Central memory CD8-positive, alpha-beta T cell (primary cell): Measurements from ENCODE around the gene PARM1.
A peak's percentile ranks its signal among the peaks of the same experiment; 100 is the strongest.

Source experiments
- ATAC-seq: fragments of 150-1000 bp; cut with Tn5 transposase; replicated peaks from 2 replicates; pipeline ENCODE4 v1.10.0; 2022; ENCODE audit warnings: mild to moderate bottlenecking, moderate FRiP score, moderate number of reproducible peaks; ENCODE audit not compliant: poor library complexity, severe bottlenecking; ENCODE audit errors: extremely low read depth
- DNase-seq, 2 donors: peaks; one replicate each; pipeline ENCODE4 v3.0.0; 2021; ENCODE audit warnings: low spot score in 2 of 2
- H3K27ac Mint-ChIP-seq: one replicate; pipeline ENCODE4 v1.8.0; 2022; ENCODE audit warnings: low read depth, mild to moderate bottlenecking, moderate library complexity, mixed read lengths
- H3K27me3 Mint-ChIP-seq: one replicate; pipeline ENCODE4 v1.8.0; 2022; ENCODE audit warnings: mixed read lengths
- H3K36me3 Mint-ChIP-seq: one replicate; pipeline ENCODE4 v1.8.0; 2022; ENCODE audit warnings: mild to moderate bottlenecking, moderate library complexity, mixed read lengths; ENCODE audit not compliant: insufficient read depth
- H3K4me1 Mint-ChIP-seq: one replicate; pipeline ENCODE4 v1.8.0; 2022; ENCODE audit warnings: mixed read lengths
- H3K4me3 Mint-ChIP-seq: one replicate; pipeline ENCODE4 v1.8.0; 2022; ENCODE audit warnings: mild to moderate bottlenecking, moderate library complexity, mixed read lengths
- H3K9me3 Mint-ChIP-seq: one replicate; pipeline ENCODE4 v1.8.0; 2022; ENCODE audit warnings: mixed read lengths

The PARM1 gene

GRCh38 chr4:74932832-74933561 lies at the start of gene PARM1:
Gene PARM1, plus strand, starts transcription at chr4:74933116. Its CDS starts 212 bp downstream, at chr4:74933328.
- ATAC-seq, result no peak
- H3K36me3 Mint-ChIP-seq, result no peaks in the 10 kb centered on the region
- no peaks in the 10 kb centered on the region for H3K4me1 Mint-ChIP-seq
- peaks cover 62% of the 10 kb centered on the region for H3K27me3 Mint-ChIP-seq
- no peaks in the 10 kb centered on the region for H3K9me3 Mint-ChIP-seq
- peak within 1 kb of the TSS; percentile 20 for H3K4me3 Mint-ChIP-seq
- H3K27ac Mint-ChIP-seq, result no peak within 1 kb of the TSS
- DNase-seq, result no peak

- Mint-ChIP-seq H3K9me3 (peaks cover 9% of the 10 kb centered on the region), H3K4me3 (no peak overlapping the region), H3K27ac (no peak overlapping the region), H3K4me1 (no peaks in the 10 kb centered on the region), H3K36me3 (no peaks in the 10 kb centered on the region), H3K27me3 (peaks cover 13% of the 10 kb centered on the region)
- ATAC-seq, result no peak
- DNase-seq, result no peak
These were observed 48.6 kb upstream of the PARM1 start for GRCh38 chr4:74884266-74884665.

- no peak for ATAC-seq
- DNase-seq, result no peak
These were observed 46.4 kb upstream of the PARM1 start for GRCh38 chr4:74886484-74886883.

GRCh38 chr4:74890341-74890740 lies 42.6 kb upstream of the PARM1 start:
- no peaks in the 10 kb centered on the region for H3K27me3 Mint-ChIP-seq
- H3K9me3 Mint-ChIP-seq, result no peaks in the 10 kb centered on the region
- H3K4me1 Mint-ChIP-seq, result no peaks in the 10 kb centered on the region
- no peaks in the 10 kb centered on the region for H3K36me3 Mint-ChIP-seq
- no peak overlapping the region for H3K4me3 Mint-ChIP-seq
- DNase-seq, result no peak
- H3K27ac Mint-ChIP-seq, result no peak overlapping the region
- ATAC-seq, result no peak

More at GRCh38 chr4:74886484-74886883, 46.4 kb upstream of the PARM1 start:
- Mint-ChIP-seq H3K4me1 (no peaks in the 10 kb centered on the region), H3K27me3 (peaks cover under 1% of the 10 kb centered on the region), H3K27ac (no peak overlapping the region), H3K4me3 (no peak overlapping the region), H3K36me3 (no peaks in the 10 kb centered on the region), H3K9me3 (no peaks in the 10 kb centered on the region)

GRCh38 chr4:74891037-74891436 lies 41.9 kb upstream of the PARM1 start:
- Mint-ChIP-seq H3K4me1 (no peaks in the 10 kb centered on the region), H3K9me3 (no peaks in the 10 kb centered on the region), H3K36me3 (no peaks in the 10 kb centered on the region), H3K4me3 (no peak overlapping the region), H3K27me3 (no peaks in the 10 kb centered on the region), H3K27ac (no peak overlapping the region)
- DNase-seq (no peak), ATAC-seq (no peak)

GRCh38 chr4:74893171-74893570 lies 39.7 kb upstream of the PARM1 start:
- no peaks in the 10 kb centered on the region for H3K4me1 Mint-ChIP-seq
- H3K27me3 Mint-ChIP-seq, result no peaks in the 10 kb centered on the region
- DNase-seq (no peak), ATAC-seq (no peak)
- no peak overlapping the region for H3K27ac Mint-ChIP-seq
- H3K4me3 Mint-ChIP-seq, result no peak overlapping the region
- H3K9me3 Mint-ChIP-seq, result no peaks in the 10 kb centered on the region
- H3K36me3 Mint-ChIP-seq, result no peaks in the 10 kb centered on the region

- DNase-seq (no peak), ATAC-seq (no peak)
- Mint-ChIP-seq H3K27ac (no peak overlapping the region), H3K4me3 (no peak overlapping the region), H3K36me3 (no peaks in the 10 kb centered on the region), H3K4me1 (no peaks in the 10 kb centered on the region), H3K27me3 (no peaks in the 10 kb centered on the region), H3K9me3 (no peaks in the 10 kb centered on the region)
These were observed 36.3 kb upstream of the PARM1 start for GRCh38 chr4:74896595-74896994.

- H3K36me3 Mint-ChIP-seq, result no peaks in the 10 kb centered on the region
- H3K4me3 Mint-ChIP-seq, result no peak overlapping the region
- ATAC-seq (no peak), DNase-seq (no peak)
- no peaks in the 10 kb centered on the region for H3K4me1 Mint-ChIP-seq
- no peaks in the 10 kb centered on the region for H3K9me3 Mint-ChIP-seq
- no peaks in the 10 kb centered on the region for H3K27me3 Mint-ChIP-seq
- H3K27ac Mint-ChIP-seq, result no peak overlapping the region
These were observed 35.5 kb upstream of the PARM1 start for GRCh38 chr4:74897386-74897785.

- Mint-ChIP-seq H3K27me3 (no peaks in the 10 kb centered on the region), H3K27ac (no peak overlapping the region), H3K36me3 (no peaks in the 10 kb centered on the region), H3K4me3 (no peak overlapping the region), H3K4me1 (no peaks in the 10 kb centered on the region), H3K9me3 (no peaks in the 10 kb centered on the region)
- DNase-seq, result no peak
- ATAC-seq, result no peak
These were observed 32.1 kb upstream of the PARM1 start for GRCh38 chr4:74900862-74901261.

- H3K4me3 Mint-ChIP-seq, result no peak overlapping the region
- no peak for DNase-seq
- no peak overlapping the region for H3K27ac Mint-ChIP-seq
- no peaks in the 10 kb centered on the region for H3K27me3 Mint-ChIP-seq
- H3K4me1 Mint-ChIP-seq, result no peaks in the 10 kb centered on the region
- H3K36me3 Mint-ChIP-seq, result no peaks in the 10 kb centered on the region
- ATAC-seq, result no peak
- no peaks in the 10 kb centered on the region for H3K9me3 Mint-ChIP-seq
These were observed 28.3 kb upstream of the PARM1 start for GRCh38 chr4:74904509-74905065.

GRCh38 chr4:74906771-74907170 lies 26.1 kb upstream of the PARM1 start:
- no peaks in the 10 kb centered on the region for H3K4me1 Mint-ChIP-seq
- H3K9me3 Mint-ChIP-seq, result peaks cover 6% of the 10 kb centered on the region
- no peaks in the 10 kb centered on the region for H3K36me3 Mint-ChIP-seq
- H3K27ac Mint-ChIP-seq, result no peak overlapping the region
- DNase-seq (no peak), ATAC-seq (no peak)
- H3K27me3 Mint-ChIP-seq, result no peaks in the 10 kb centered on the region
- no peak overlapping the region for H3K4me3 Mint-ChIP-seq

GRCh38 chr4:74919783-74920182 lies 13.1 kb upstream of the PARM1 start:
- DNase-seq, result no peak
- Mint-ChIP-seq H3K9me3 (peaks cover 7% of the 10 kb centered on the region), H3K4me1 (no peaks in the 10 kb centered on the region), H3K36me3 (no peaks in the 10 kb centered on the region), H3K4me3 (no peak overlapping the region), H3K27me3 (no peaks in the 10 kb centered on the region), H3K27ac (no peak overlapping the region)
- ATAC-seq, result no peak

GRCh38 chr4:74920704-74921103 lies 12.2 kb upstream of the PARM1 start:
- Mint-ChIP-seq H3K27me3 (no peaks in the 10 kb centered on the region), H3K4me3 (no peak overlapping the region), H3K27ac (no peak overlapping the region), H3K9me3 (no peaks in the 10 kb centered on the region), H3K36me3 (no peaks in the 10 kb centered on the region), H3K4me1 (no peaks in the 10 kb centered on the region)
- DNase-seq (no peak), ATAC-seq (no peak)
